Bronchial epithelial cell (primary cell): ENCODE data around the gene KRT12. TPM values are rescaled to one million over a fixed set of nuclear protein-coding genes. Genes with fewer than 3 reads are reported as not detected.

Source experiments
- DNase-seq: peaks from one replicate; pipeline ENCODE4 v3.0.0-alpha.2; 2010; ENCODE audit warnings: low read depth
- FAIRE-seq: peaks from 2 replicates; lab custom pipeline; 2011; peaks lifted over from hg19 to GRCh38; lab: Jason Lieb, UNC
- H3K27me3 ChIP-seq: 2 replicates; pipeline ENCODE4 v1.5.1; 2011; ENCODE audit warnings: low read length; ENCODE audit not compliant: control insufficient read depth, insufficient read depth
- H3K36me3 ChIP-seq: 2 replicates; pipeline ENCODE4 v1.5.1; 2011; ENCODE audit warnings: low read length; ENCODE audit not compliant: control insufficient read depth, insufficient read depth
- H3K4me3 ChIP-seq: 2 replicates; pipeline ENCODE4 v1.5.1; 2011; ENCODE audit warnings: mild to moderate bottlenecking, low read depth, low read length, control low read depth
- total RNA-seq: library from RNA; depleted of rRNA; stranded (reverse); fragments of >200 nt; gene quantifications from 2 replicates; pipeline ENCODE4 v1.2.1, GENCODE V29; 2014
- TF ChIP-seq, protein P1 (sequence below): IDR thresholded peaks from 2 replicates; pipeline ENCODE4 v1.5.1; 2011; ENCODE audit warnings: mild to moderate bottlenecking, moderate library complexity, low read length, control low read depth, inconsistent platforms; ENCODE audit not compliant: insufficient read depth, severe bottlenecking

The KRT12 gene
- total RNA-seq, 1 donor from 2014 or later: not detected

DNA sequence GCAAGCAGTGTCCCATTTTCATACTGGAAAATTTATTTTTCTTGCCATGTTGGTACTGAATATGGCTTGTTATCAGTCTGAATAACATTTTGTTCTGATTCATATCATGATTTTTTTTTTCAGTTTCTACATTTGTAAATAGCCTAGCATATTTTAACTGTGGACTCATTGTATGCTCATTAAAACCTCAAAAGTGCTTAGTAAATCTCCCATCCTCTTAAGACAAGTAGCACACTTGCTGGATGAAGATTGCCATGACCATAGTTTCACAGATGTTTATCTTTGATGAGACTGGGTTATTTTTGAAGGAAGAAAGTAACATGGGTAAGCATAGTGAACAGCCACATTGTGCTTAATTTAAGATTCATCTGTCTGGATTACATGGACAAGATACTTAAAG, 45.5 kb downstream of the KRT12 start:
- no peaks in the 10 kb centered on the region for H3K27me3 ChIP-seq
- no peak for FAIRE-seq
- H3K4me3 ChIP-seq: no peak overlapping the region
- no peak for DNase-seq
- TF ChIP-seq, protein P1, sequence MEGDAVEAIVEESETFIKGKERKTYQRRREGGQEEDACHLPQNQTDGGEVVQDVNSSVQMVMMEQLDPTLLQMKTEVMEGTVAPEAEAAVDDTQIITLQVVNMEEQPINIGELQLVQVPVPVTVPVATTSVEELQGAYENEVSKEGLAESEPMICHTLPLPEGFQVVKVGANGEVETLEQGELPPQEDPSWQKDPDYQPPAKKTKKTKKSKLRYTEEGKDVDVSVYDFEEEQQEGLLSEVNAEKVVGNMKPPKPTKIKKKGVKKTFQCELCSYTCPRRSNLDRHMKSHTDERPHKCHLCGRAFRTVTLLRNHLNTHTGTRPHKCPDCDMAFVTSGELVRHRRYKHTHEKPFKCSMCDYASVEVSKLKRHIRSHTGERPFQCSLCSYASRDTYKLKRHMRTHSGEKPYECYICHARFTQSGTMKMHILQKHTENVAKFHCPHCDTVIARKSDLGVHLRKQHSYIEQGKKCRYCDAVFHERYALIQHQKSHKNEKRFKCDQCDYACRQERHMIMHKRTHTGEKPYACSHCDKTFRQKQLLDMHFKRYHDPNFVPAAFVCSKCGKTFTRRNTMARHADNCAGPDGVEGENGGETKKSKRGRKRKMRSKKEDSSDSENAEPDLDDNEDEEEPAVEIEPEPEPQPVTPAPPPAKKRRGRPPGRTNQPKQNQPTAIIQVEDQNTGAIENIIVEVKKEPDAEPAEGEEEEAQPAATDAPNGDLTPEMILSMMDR: no peak
- peaks cover 3% of the 10 kb centered on the region for H3K36me3 ChIP-seq

DNA sequence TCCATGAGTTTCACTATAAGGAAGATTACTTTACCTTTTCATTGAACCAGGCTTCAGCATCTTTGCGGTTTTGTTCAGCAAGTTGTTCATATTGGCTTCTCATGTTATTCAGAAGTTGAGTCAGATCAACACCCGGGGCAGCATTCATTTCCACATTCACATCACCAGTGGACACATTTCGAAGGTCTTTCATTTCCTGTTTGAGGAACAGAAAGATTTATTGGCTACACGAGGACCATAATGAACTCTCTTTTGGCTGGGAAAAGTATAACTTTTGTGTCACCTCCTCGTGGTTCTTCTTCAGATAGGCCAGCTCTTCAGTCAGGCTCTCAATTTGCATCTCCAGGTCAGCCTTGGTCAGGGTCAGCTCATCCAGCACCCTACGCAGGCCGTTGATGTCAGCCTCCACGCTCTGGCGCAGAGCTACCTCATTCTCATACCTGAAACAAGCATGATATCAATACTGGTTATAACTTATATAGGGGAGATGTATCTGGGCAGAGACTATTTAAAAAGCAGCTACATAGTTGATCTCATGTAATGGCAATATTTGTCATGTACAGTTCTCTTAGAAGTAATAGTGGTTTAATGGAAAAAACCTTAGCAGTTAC, 46.7 kb downstream of the KRT12 start:
- no peak overlapping the region for H3K4me3 ChIP-seq
- TF ChIP-seq, protein P1: no peak
- no peak for FAIRE-seq

DNA sequence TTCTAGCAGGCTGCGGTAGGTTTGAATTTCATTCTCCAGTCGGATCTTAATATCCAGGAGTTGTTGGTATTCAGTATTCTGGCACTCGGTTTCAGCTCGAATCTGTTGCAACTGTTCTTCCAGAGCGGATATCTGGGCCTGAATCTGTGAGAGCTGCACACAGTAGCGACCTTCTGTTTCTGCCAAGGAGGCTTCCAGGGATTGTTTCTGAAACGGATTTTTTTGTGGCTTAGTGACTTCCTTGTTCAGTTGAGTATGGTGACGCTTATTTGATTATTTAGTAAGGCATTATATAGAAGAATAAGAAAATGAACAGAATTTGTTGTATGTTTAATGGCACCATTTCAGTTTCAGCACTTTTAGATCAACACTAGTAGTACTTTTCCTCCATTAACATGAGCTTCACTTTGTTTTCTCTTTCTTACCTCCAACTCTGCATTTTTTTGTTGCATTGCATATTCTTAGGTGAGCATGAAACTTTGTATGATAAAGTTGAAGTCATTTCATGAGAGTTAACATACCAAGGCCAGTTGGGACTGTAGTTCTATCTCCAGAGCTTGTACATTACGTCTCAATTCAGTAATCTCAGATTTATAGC, 47.4 kb downstream of the KRT12 start:
- FAIRE-seq (no peak), DNase-seq (no peak)
- Histone ChIP-seq H3K36me3 (peaks cover 3% of the 10 kb centered on the region), H3K27me3 (no peaks in the 10 kb centered on the region), H3K4me3 (peak overlapping the region; percentile 60)
- TF ChIP-seq, protein P1: no peak

More for the DNA sequence above, 46.7 kb downstream of the KRT12 start:
- no peak for DNase-seq
- no peaks in the 10 kb centered on the region for H3K27me3 ChIP-seq
- peaks cover 3% of the 10 kb centered on the region for H3K36me3 ChIP-seq

DNA sequence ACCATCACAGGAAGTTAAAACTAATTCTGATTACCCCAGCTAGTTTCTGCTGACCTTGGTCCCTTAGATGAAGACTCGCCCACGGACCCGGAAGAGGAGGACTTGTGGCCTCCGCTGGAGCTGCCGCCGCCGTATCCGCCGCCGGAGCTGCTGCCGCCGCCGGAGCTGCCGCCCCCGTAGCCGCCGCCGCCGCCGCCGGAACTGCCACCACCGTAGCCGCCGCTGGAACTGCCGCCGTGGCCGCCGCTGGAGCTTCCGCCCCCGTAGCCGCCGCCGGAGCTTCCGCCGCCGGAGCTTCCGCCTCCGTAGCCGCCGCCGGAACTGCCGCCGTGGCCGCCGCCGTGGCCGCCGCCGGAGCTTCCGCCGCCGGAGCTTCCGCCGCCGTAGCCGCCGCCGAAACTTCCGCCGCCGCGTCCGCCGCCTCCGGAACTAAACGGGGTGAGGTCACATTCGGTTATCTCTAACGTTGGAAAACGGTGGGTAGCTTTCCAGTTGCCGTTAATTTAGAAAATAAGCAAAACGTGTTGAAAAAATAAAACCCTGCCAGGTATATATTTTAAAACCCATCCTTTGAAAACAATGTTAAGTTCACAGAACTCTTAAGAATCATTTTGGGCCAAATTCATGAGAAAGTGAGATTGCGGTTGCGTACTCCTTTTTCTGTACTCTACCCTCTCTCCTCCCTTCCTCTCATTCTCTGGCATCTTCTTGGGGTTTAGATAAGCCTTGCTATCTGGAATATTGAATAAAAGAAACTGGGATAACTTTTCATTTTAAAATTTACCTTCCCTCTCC, 48.1 kb downstream of the KRT12 start:
- peak overlapping the region; percentile 60 for H3K4me3 ChIP-seq
- TF ChIP-seq, protein P1: no peak
- no peak for FAIRE-seq
- H3K27me3 ChIP-seq: no peaks in the 10 kb centered on the region
- DNase-seq: peak; percentile 33
- H3K36me3 ChIP-seq: peaks cover 3% of the 10 kb centered on the region

DNA sequence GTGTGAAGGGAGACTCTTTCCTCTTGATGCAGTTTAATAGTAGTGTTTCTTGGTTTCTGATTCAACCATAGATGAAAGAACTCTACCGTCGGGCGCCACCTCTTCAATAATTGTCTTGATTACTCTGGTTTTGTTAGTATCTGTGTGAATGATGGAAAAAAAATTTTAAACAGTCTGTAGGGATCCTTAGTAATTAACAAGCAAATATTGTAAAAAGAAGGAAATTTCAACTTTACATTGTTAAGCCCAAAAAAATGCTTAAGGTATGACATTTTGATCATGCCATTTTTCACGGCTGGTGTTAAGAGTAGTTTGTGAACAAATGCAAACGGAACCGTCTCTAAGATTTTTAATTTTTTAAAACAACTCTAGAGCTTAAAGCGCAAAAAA, 48.7 kb downstream of the KRT12 start:
- no peak for FAIRE-seq
- TF ChIP-seq, protein P1: no peak
- Histone ChIP-seq H3K36me3 (peaks cover 3% of the 10 kb centered on the region), H3K27me3 (no peaks in the 10 kb centered on the region), H3K4me3 (peak overlapping the region; percentile 60)
- DNase-seq: no peak
